GM10266 (cell line): ENCODE data around the gene SOX9.

Source experiments
- DNase-seq: peaks from one replicate; pipeline ENCODE4 v3.0.0; 2012; ENCODE audit errors: extremely low spot score
- CTCF ChIP-seq: IDR thresholded peaks from 2 replicates; pipeline ENCODE4 v1.5.1; 2012; ENCODE audit warnings: mild to moderate bottlenecking, low read depth; ENCODE audit not compliant: control insufficient read depth, insufficient read depth; ENCODE audit errors: missing control alignments

The SOX9 gene

GRCh38 chr17:72165192-72165866 lies 44.5 kb downstream of the SOX9 start:
- no peak for TF ChIP-seq CTCF
- DNase-seq, result no peak

GRCh38 chr17:72165867-72166439 lies 45.1 kb downstream of the SOX9 start:
- no peak for DNase-seq

GRCh38 chr17:72167593-72167992 lies 46.8 kb downstream of the SOX9 start:
- TF ChIP-seq CTCF, result no peak
- no peak for DNase-seq

More at GRCh38 chr17:72165867-72166439, 45.1 kb downstream of the SOX9 start:
- TF ChIP-seq CTCF, result no peak

GRCh38 chr17:72169823-72170222 lies 49.0 kb downstream of the SOX9 start:
- no peak for TF ChIP-seq CTCF
- peak; percentile 25 for DNase-seq

GRCh38 chr17:72171703-72172667 lies 51.2 kb downstream of the SOX9 start:
- DNase-seq, result no peak
- TF ChIP-seq CTCF, result no peak

GRCh38 chr17:72173499-72174116 lies 52.8 kb downstream of the SOX9 start:
- DNase-seq, result no peak
- no peak for TF ChIP-seq CTCF
